ENCODE results near the gene CCL21. TPM values are rescaled to one million over a fixed set of nuclear protein-coding genes. Genes with fewer than 3 reads are reported as not detected.

CCL21 gene
- total and polyA plus RNA-seq, 7 experiments from 2014 or later: not detected

GRCh38 chr9:34665381-34666250, 44.3 kb downstream of the CCL21 start:
- H3K36me3 ChIP-seq (ENCODE audit: control insufficient read depth in 2 of 3, insufficient read depth in 3 of 3, low read length in 3 of 3): peaks cover 0 to 10% (median 0%) of the 10 kb centered on the region in 3 experiments
- Mint-ChIP-seq H3K4me3 (peak overlapping the region; percentile 89 to 97 (median 94)), H3K27me3 (no peaks in the 10 kb centered on the region), H3K36me3 (peaks cover 0 to 44% (median 25%) of the 10 kb centered on the region in 5 donors), H3K9me3 (peaks cover 0 to 20% (median 10%) of the 10 kb centered on the region in 11 donors), H3K27ac (peak overlapping the region; percentile 86 to 98 (median 97)), H3K4me1 (peaks cover 37 to 58% (median 50%) of the 10 kb centered on the region in 7 donors)
- peak overlapping the region; percentile 98 for H3K27ac ChIP-seq (ENCODE audit: low read depth, low read length)
- peaks cover 33 to 40% of the 10 kb centered on the region in 2 donors for H3K4me1 ChIP-seq (ENCODE audit: control insufficient read depth in 2 of 2, insufficient read depth in 2 of 2, low read length in 2 of 2)
- H3K4me3 ChIP-seq (ENCODE audit: low read length): peak overlapping the region; percentile 99
- peak; percentile 74 to 90 (median 84) for DNase-seq
- POLR2A ChIA-PET: interaction anchor here (0.8 to 6.8 kb wide), 6 partner anchors 17 to 288 kb away, joined by 3 to 79 read pairs (median 10); partner anchors contain the start of genes GALT and SIGMAR1
- CTCF ChIA-PET: interaction anchor here (1.0 to 6.0 kb wide), 8 partner anchors 10 to 54 kb away, joined by 4 to 50 read pairs (median 7); partner anchors contain the start of genes GALT and SIGMAR1
- H3K27me3 ChIP-seq (ENCODE audit: control insufficient read depth in 2 of 2, insufficient read depth in 2 of 2, low read length in 2 of 2): no peaks in the 10 kb centered on the region
- peak; percentile 90 for ATAC-seq
- H3K9me3 ChIP-seq (ENCODE audit: control insufficient read depth in 2 of 3, low read length in 3 of 3): peaks cover 0 to 13% (median 0%) of the 10 kb centered on the region in 3 experiments
- intact Hi-C loops (cut with micrococcal nuclease): loop anchor here (1.0 to 10.0 kb wide), 23 partner anchors 19 to 1501 kb away; partner anchors contain the start of genes CREB3 (in 2 of the 2), DNAI1 (in 2 of the 2), DNAJB5 (in 2 of the 2) and FAM219A (in 2 of the 2)

- Mint-ChIP-seq H3K9me3 (peaks cover 0 to 14% (median 8%) of the 10 kb centered on the region in 11 donors), H3K27me3 (no peaks in the 10 kb centered on the region), H3K27ac (peak overlapping the region; percentile 86 to 98 (median 97)), H3K4me1 (peaks cover 37 to 61% (median 50%) of the 10 kb centered on the region in 7 donors), H3K4me3 (peak overlapping the region; percentile 89 to 97 (median 94)), H3K36me3 (peaks cover 0 to 45% (median 24%) of the 10 kb centered on the region in 5 donors)
- intact Hi-C loops (cut with micrococcal nuclease): loop anchor here (1.0 to 10.0 kb wide), 21 partner anchors 19 to 1500 kb away; partner anchors contain the start of genes CREB3 (in 2 of the 2), DNAI1 (in 2 of the 2), DNAJB5 (in 2 of the 2) and FAM219A (in 2 of the 2)
- CTCF ChIA-PET: interaction anchor here (1.0 to 6.0 kb wide), 7 partner anchors 9 to 54 kb away, joined by 4 to 50 read pairs (median 9); partner anchors contain the start of genes GALT and SIGMAR1
- Histone ChIP-seq H3K4me3 (ENCODE audit: low read length) (peak overlapping the region; percentile 62), H3K9me3 (ENCODE audit: control insufficient read depth in 2 of 3, low read length in 3 of 3) (peaks cover 0 to 8% (median 0%) of the 10 kb centered on the region in 3 experiments), H3K27ac (ENCODE audit: low read depth, low read length) (peak overlapping the region; percentile 74), H3K4me1 (ENCODE audit: control insufficient read depth in 2 of 2, insufficient read depth in 2 of 2, low read length in 2 of 2) (peaks cover 33 to 40% of the 10 kb centered on the region in 2 donors), H3K27me3 (ENCODE audit: control insufficient read depth in 2 of 2, insufficient read depth in 2 of 2, low read length in 2 of 2) (no peaks in the 10 kb centered on the region), H3K36me3 (ENCODE audit: control insufficient read depth in 2 of 3, insufficient read depth in 3 of 3, low read length in 3 of 3) (peaks cover 0 to 16% (median 0%) of the 10 kb centered on the region in 3 experiments)
- ATAC-seq: peak; percentile 2
- DNase-seq: no peak
- POLR2A ChIA-PET: interaction anchor here (0.8 to 6.8 kb wide), 7 partner anchors 17 to 287 kb away, joined by 3 to 79 read pairs (median 4); partner anchors contain the start of genes GALT, RPP25L and SIGMAR1
Observed at GRCh38 chr9:34665067-34665380, 44.9 kb downstream of the CCL21 start.

- intact Hi-C loops (cut with micrococcal nuclease): loop anchor here (1.0 to 10.0 kb wide), 23 partner anchors 18 to 1500 kb away; partner anchors contain the start of genes CREB3 (in 2 of the 2), DNAI1 (in 2 of the 2), DNAJB5 (in 2 of the 2) and FAM219A (in 2 of the 2)
- peak; percentile 54 to 72 (median 61) for DNase-seq
- Histone ChIP-seq H3K9me3 (ENCODE audit: control insufficient read depth in 2 of 3, low read length in 3 of 3) (peaks cover 0 to 4% (median 0%) of the 10 kb centered on the region in 3 experiments), H3K36me3 (ENCODE audit: control insufficient read depth in 2 of 3, insufficient read depth in 3 of 3, low read length in 3 of 3) (peaks cover 0 to 18% (median 0%) of the 10 kb centered on the region in 3 experiments), H3K4me3 (ENCODE audit: low read length) (peak overlapping the region; percentile 62), H3K27me3 (ENCODE audit: control insufficient read depth in 2 of 2, insufficient read depth in 2 of 2, low read length in 2 of 2) (no peaks in the 10 kb centered on the region), H3K4me1 (ENCODE audit: control insufficient read depth in 2 of 2, insufficient read depth in 2 of 2, low read length in 2 of 2) (peaks cover 33 to 40% of the 10 kb centered on the region in 2 donors), H3K27ac (ENCODE audit: low read depth, low read length) (peak overlapping the region; percentile 74)
- peaks cover 37 to 61% (median 50%) of the 10 kb centered on the region in 7 donors for H3K4me1 Mint-ChIP-seq
- peak; percentile 49 for ATAC-seq
- H3K27me3 Mint-ChIP-seq: no peaks in the 10 kb centered on the region
- ChIA-PET CTCF (interaction anchor here (0.6 to 6.0 kb wide), 10 partner anchors 8 to 53 kb away, joined by 4 to 50 read pairs (median 6); partner anchors contain the start of genes GALT and SIGMAR1), POLR2A (interaction anchor here (0.8 to 6.8 kb wide), 9 partner anchors 16 to 287 kb away, joined by 3 to 79 read pairs (median 3); partner anchors contain the start of genes GALT, RPP25L and SIGMAR1)
- H3K9me3 Mint-ChIP-seq: peaks cover 0 to 9% (median 4%) of the 10 kb centered on the region in 11 donors
- peak overlapping the region; percentile 86 to 98 (median 97) for H3K27ac Mint-ChIP-seq
- peaks cover 0 to 42% (median 19%) of the 10 kb centered on the region in 5 donors for H3K36me3 Mint-ChIP-seq
- H3K4me3 Mint-ChIP-seq: peak overlapping the region; percentile 89 to 97 (median 94)
Observed at GRCh38 chr9:34664281-34665066, 45.5 kb downstream of the CCL21 start.

- Histone ChIP-seq H3K27ac (ENCODE audit: low read depth, low read length) (peak overlapping the region; percentile 74), H3K4me1 (ENCODE audit: control insufficient read depth in 2 of 2, insufficient read depth in 2 of 2, low read length in 2 of 2) (peaks cover 33 to 40% of the 10 kb centered on the region in 2 donors), H3K27me3 (ENCODE audit: control insufficient read depth in 2 of 2, insufficient read depth in 2 of 2, low read length in 2 of 2) (no peaks in the 10 kb centered on the region), H3K4me3 (ENCODE audit: low read length) (no peak overlapping the region), H3K9me3 (ENCODE audit: control insufficient read depth in 2 of 3, low read length in 3 of 3) (no peaks in the 10 kb centered on the region), H3K36me3 (ENCODE audit: control insufficient read depth in 2 of 3, insufficient read depth in 3 of 3, low read length in 3 of 3) (peaks cover 0 to 15% (median 0%) of the 10 kb centered on the region in 3 experiments)
- CTCF ChIA-PET: interaction anchor here (0.7 to 6.0 kb wide), 5 partner anchors 15 to 51 kb away, joined by 3 to 50 read pairs (median 6); partner anchors contain the start of genes GALT, RPP25L and SIGMAR1
- DNase-seq: peak in 6 of 9 donors; percentile 30 to 52 (median 43)
- Mint-ChIP-seq H3K9me3 (peaks cover 0 to 6% (median 0%) of the 10 kb centered on the region in 11 donors), H3K36me3 (peaks cover 0 to 31% (median 12%) of the 10 kb centered on the region in 5 donors), H3K4me3 (peak overlapping the region; percentile 43 to 97 (median 86)), H3K4me1 (peaks cover 37 to 61% (median 50%) of the 10 kb centered on the region in 7 donors), H3K27me3 (no peaks in the 10 kb centered on the region), H3K27ac (peak overlapping the region; percentile 86 to 98 (median 97))
- intact Hi-C loops (cut with micrococcal nuclease): loop anchor here (5.0 to 10.0 kb wide), 6 partner anchors 412 to 1498 kb away; partner anchors contain the start of genes HINT2 (in 2 of the 2), SPAG8 (in 2 of the 2), B4GALT1 (in 1 of the 2) and CREB3 (in 1 of the 2)
- no peak for ATAC-seq
- POLR2A ChIA-PET: interaction anchor here (0.9 to 6.8 kb wide), 6 partner anchors 15 to 51 kb away, joined by 3 to 79 read pairs (median 4); partner anchors contain the start of genes GALT, RPP25L and SIGMAR1
Observed at GRCh38 chr9:34663303-34663605, 46.7 kb downstream of the CCL21 start.

- no peaks in the 10 kb centered on the region for H3K9me3 ChIP-seq (ENCODE audit: control insufficient read depth in 2 of 3, low read length in 3 of 3)
- Mint-ChIP-seq H3K36me3 (peaks cover 0 to 27% (median 12%) of the 10 kb centered on the region in 5 donors), H3K27ac (peak within 1 kb of the TSS; percentile 86 to 98 (median 97)), H3K27me3 (no peaks in the 10 kb centered on the region), H3K4me1 (peaks cover 37 to 60% (median 50%) of the 10 kb centered on the region in 7 donors), H3K9me3 (peaks cover 0 to 3% (median 0%) of the 10 kb centered on the region in 11 donors), H3K4me3 (peak within 1 kb of the TSS; percentile 43 to 97 (median 86))
- ChIA-PET POLR2A (interaction anchor here (0.6 to 6.8 kb wide), 7 partner anchors 10 to 51 kb away, joined by 3 to 79 read pairs (median 5); partner anchors contain the start of genes GALT, RPP25L and SIGMAR1), CTCF (interaction anchor here (0.7 to 6.0 kb wide), 6 partner anchors 15 to 59 kb away, joined by 3 to 50 read pairs (median 4); partner anchors contain the start of genes GALT and RPP25L)
- intact Hi-C loops (cut with micrococcal nuclease): loop anchor here (5.0 to 10.0 kb wide), 6 partner anchors 412 to 1498 kb away; partner anchors contain the start of genes HINT2 (in 2 of the 2), SPAG8 (in 2 of the 2), B4GALT1 (in 1 of the 2) and CREB3 (in 1 of the 2)
- no peak within 1 kb of the TSS for H3K4me3 ChIP-seq (ENCODE audit: low read length)
- DNase-seq: no peak
- no peaks in the 10 kb centered on the region for H3K27me3 ChIP-seq (ENCODE audit: control insufficient read depth in 2 of 2, insufficient read depth in 2 of 2, low read length in 2 of 2)
- H3K27ac ChIP-seq (ENCODE audit: low read depth, low read length): peak within 1 kb of the TSS; percentile 74
- peaks cover 33 to 40% of the 10 kb centered on the region in 2 donors for H3K4me1 ChIP-seq (ENCODE audit: control insufficient read depth in 2 of 2, insufficient read depth in 2 of 2, low read length in 2 of 2)
- peaks cover 0 to 15% (median 0%) of the 10 kb centered on the region in 3 experiments for H3K36me3 ChIP-seq (ENCODE audit: control insufficient read depth in 2 of 3, insufficient read depth in 3 of 3, low read length in 3 of 3)
- no peak for ATAC-seq
Observed at GRCh38 chr9:34662526-34663302, 47.2 kb downstream of the CCL21 start, which contains the start of gene CCL27. Gene CCL27, minus strand, starts transcription at chr9:34662657. Its CDS starts 24 bp downstream, at chr9:34662633.

Data from naive thymus-derived CD4-positive, alpha-beta T cell (primary cell).